ENCODE measurements around the gene OCIAD2.

DNA sequence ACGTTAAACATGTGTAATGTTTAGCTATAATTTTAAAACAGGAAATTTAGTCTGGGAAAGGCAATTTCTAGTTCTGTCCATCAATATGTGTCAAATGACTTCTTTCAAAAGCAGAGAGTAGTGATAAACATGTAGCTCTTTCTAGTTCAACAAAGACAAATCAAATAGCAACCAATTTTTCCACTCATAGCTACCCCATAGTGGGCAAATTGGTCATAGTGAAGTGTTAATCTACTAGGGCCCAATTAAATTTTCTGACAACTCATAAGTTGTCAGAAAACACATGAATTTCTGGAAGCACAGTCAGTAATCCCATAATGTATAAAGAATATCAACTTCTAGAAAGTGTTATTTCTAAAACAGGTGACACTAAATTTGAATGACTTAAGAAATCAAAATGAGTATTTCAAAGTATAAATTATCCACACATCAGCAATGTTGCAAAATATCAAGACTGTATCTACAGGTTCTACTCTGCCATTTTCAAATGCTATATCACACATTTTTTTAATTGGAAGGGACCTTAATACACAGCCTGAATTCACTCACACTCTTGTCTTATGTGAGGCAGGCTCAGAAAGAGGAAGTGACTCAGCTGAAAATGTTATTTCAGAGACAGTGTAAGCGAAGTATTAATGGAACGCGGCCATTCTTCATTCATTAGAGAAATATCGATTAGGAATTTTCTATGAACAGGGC, 7.7 kb downstream of the OCIAD2 start:
- TF ChIP-seq, protein P1, sequence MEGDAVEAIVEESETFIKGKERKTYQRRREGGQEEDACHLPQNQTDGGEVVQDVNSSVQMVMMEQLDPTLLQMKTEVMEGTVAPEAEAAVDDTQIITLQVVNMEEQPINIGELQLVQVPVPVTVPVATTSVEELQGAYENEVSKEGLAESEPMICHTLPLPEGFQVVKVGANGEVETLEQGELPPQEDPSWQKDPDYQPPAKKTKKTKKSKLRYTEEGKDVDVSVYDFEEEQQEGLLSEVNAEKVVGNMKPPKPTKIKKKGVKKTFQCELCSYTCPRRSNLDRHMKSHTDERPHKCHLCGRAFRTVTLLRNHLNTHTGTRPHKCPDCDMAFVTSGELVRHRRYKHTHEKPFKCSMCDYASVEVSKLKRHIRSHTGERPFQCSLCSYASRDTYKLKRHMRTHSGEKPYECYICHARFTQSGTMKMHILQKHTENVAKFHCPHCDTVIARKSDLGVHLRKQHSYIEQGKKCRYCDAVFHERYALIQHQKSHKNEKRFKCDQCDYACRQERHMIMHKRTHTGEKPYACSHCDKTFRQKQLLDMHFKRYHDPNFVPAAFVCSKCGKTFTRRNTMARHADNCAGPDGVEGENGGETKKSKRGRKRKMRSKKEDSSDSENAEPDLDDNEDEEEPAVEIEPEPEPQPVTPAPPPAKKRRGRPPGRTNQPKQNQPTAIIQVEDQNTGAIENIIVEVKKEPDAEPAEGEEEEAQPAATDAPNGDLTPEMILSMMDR (IDR thresholded peaks at IDR 0.05): no peak
- no peak for TF ChIP-seq POLR2A (IDR thresholded peaks at IDR 0.05)

Data from adrenal gland (tissue), 5 donors.